ENCODE data around the gene HRK.

The HRK gene

DNA sequence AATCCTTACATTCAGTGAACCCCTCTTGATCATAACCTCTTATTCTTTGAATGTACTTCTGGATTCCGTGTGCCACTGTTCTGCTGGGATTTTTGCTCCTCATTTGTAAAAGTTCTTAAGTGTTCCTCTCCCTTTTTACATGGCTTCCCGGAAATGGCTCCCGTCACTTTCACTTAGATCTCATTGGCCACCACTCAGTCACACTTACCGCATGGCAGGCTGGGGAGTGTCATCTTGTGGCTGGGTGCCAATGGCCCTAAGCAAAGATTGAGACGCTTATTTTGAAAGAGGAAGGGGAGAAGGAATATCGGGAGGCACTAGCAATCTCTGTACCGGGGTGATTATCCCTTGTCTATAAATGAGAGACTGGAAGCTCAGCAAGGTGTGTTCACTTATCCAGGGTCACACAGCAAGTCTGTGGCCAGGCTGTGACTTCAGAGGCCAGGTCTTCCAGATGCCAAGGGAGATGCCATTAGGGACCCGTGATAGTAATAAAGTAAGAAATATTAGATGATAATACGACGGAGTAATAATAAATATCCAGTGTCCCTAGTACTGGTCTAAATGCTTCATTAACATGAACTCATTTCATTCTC is 74.3 kb downstream of the HRK start:
- no peak overlapping the region for H3K4me3 ChIP-seq (ENCODE audit: low read length)
- no peak for TF ChIP-seq ZNF274 (IDR thresholded peaks at IDR 0.05; ENCODE audit: low read depth, low read length)

Data from GM08714 (cell line).